IMR-90 (cell line): Measurements from ENCODE around the gene VSIG4. TPM values are rescaled to one million over a fixed set of nuclear protein-coding genes. Genes with fewer than 3 reads are reported as not detected.

Source experiments
- ATAC-seq: fragments of 200-7000 bp; cut with Tn5 transposase; 2 replicates; pipeline ENCODE4 v1.9.1; 2020; ENCODE audit warnings: low read depth, mild to moderate bottlenecking, moderate library complexity
- BruUV-seq: library from RNA; stranded (reverse); fragments of 400-500 nt; replicated peaks from 2 replicates; lab custom pipeline; 2021; lab: Mats Ljungman, UMichigan
- CTCF ChIA-PET: fragments of 300-600 bp; formaldehyde crosslinking; extraction: SDS; loops from one replicate; lab custom pipeline; 2021; ENCODE audit warnings: antibody characterized with exemption; lab: Yijun Ruan, JAX
- POLR2A ChIA-PET: fragments of 300-600 bp; sonication (Branson Sonifier 250); formaldehyde crosslinking; loops from one replicate; lab custom pipeline; 2022; ENCODE audit warnings: antibody characterized with exemption; ENCODE audit not compliant: unreplicated experiment; lab: Charles Lee
- DNase-seq: peaks from one replicate; pipeline ENCODE4 v3.0.0; 2013
- H2AFZ ChIP-seq: replicated peaks from 2 replicates; pipeline ENCODE3; 2013; ENCODE audit warnings: low read length, mild to moderate bottlenecking; ENCODE audit not compliant: poor library complexity
- H2AK5ac ChIP-seq: 2 replicates; pipeline ENCODE4 v1.6.1; 2013; ENCODE audit warnings: low read depth, low read length, inconsistent platforms
- H2AK9ac ChIP-seq: replicated peaks from 2 replicates; pipeline ENCODE3; 2013; ENCODE audit warnings: mild to moderate bottlenecking, low read depth, low read length, moderate library complexity; ENCODE audit not compliant: poor library complexity
- H2BK120ac ChIP-seq: 2 replicates; pipeline ENCODE4 v1.6.1; 2013; ENCODE audit warnings: low read depth, low read length, inconsistent platforms
- H2BK15ac ChIP-seq: 3 replicates; pipeline ENCODE4 v1.6.1; 2013; ENCODE audit warnings: low read depth, low read length, inconsistent platforms
- H2BK20ac ChIP-seq: 2 replicates; pipeline ENCODE4 v1.6.1; 2013; ENCODE audit warnings: low read depth, mild to moderate bottlenecking, inconsistent platforms, low read length, moderate library complexity
- H2BK5ac ChIP-seq: 2 replicates; pipeline ENCODE4 v1.6.1; 2013; ENCODE audit warnings: mild to moderate bottlenecking, low read depth, low read length, inconsistent platforms; ENCODE audit not compliant: poor library complexity, severe bottlenecking
- H3K14ac ChIP-seq: replicated peaks from 2 replicates; pipeline ENCODE4 v1.6.1; 2013; ENCODE audit warnings: low read depth, low read length, inconsistent platforms
- H3K18ac ChIP-seq: 2 replicates; pipeline ENCODE4 v1.6.1; 2013; ENCODE audit warnings: low read depth, low read length, control low read depth
- H3K23ac ChIP-seq: 2 replicates; pipeline ENCODE4 v1.6.1; 2013; ENCODE audit warnings: low read depth, low read length, inconsistent platforms
- H3K27ac ChIP-seq: 2 replicates; pipeline ENCODE4 v1.5.1; 2013; ENCODE audit warnings: mild to moderate bottlenecking, control low read depth, low read length; ENCODE audit not compliant: insufficient read depth
- H3K27me3 ChIP-seq: 2 replicates; pipeline ENCODE4 v1.6.1; 2013; ENCODE audit warnings: low read length; ENCODE audit not compliant: control insufficient read depth, insufficient read depth
- H3K36me3 ChIP-seq: 2 replicates; pipeline ENCODE4 v1.6.1; 2013; ENCODE audit warnings: low read length, mixed read lengths; ENCODE audit not compliant: control insufficient read depth, insufficient read depth
- H3K4ac ChIP-seq: 2 replicates; pipeline ENCODE4 v1.6.1; 2013; ENCODE audit warnings: low read depth, low read length, inconsistent platforms
- H3K4me1 ChIP-seq: 2 replicates; pipeline ENCODE4 v1.6.1; 2013; ENCODE audit warnings: low read length, mixed read lengths; ENCODE audit not compliant: control insufficient read depth, insufficient read depth
- H3K4me2 ChIP-seq: 2 replicates; pipeline ENCODE4 v1.6.1; 2013; ENCODE audit warnings: low read depth, mild to moderate bottlenecking, control low read depth, low read length, moderate library complexity
- H3K4me3 ChIP-seq: 2 replicates; pipeline ENCODE4 v1.5.1; 2013; ENCODE audit warnings: low read depth, mild to moderate bottlenecking, control low read depth, low read length, moderate library complexity; ENCODE audit not compliant: insufficient read depth
- H3K56ac ChIP-seq: 2 replicates; pipeline ENCODE4 v1.6.1; 2013; ENCODE audit warnings: low read length, inconsistent platforms; ENCODE audit not compliant: insufficient read depth; ENCODE audit errors: extremely low read depth
- H3K79me1 ChIP-seq, 2 experiments: 2 replicates each; pipeline ENCODE4 v1.6.1; 2013; ENCODE audit warnings: low read length in 2 of 2, inconsistent platforms in 1 of 2, low read depth in 1 of 2
- H3K9ac ChIP-seq: 2 replicates; pipeline ENCODE4 v1.6.1; 2013; ENCODE audit warnings: low read depth, low read length, control low read depth
- H3K9me1 ChIP-seq: 2 replicates; pipeline ENCODE4 v1.6.1; 2013; ENCODE audit warnings: low read length, inconsistent platforms; ENCODE audit not compliant: insufficient read depth
- H3K9me3 ChIP-seq: 2 replicates; pipeline ENCODE4 v1.6.1; 2013; ENCODE audit warnings: low read length; ENCODE audit not compliant: control insufficient read depth, insufficient read depth
- H4K20me1 ChIP-seq: 2 replicates; pipeline ENCODE4 v1.6.1; 2013; ENCODE audit warnings: low read length, inconsistent platforms; ENCODE audit not compliant: insufficient read depth
- H4K5ac ChIP-seq: 2 replicates; pipeline ENCODE4 v1.6.1; 2013; ENCODE audit warnings: mild to moderate bottlenecking, low read depth, low read length, control low read depth
- H4K8ac ChIP-seq, 2 experiments: 2 replicates each; pipeline ENCODE4 v1.6.1; 2013; ENCODE audit warnings: low read depth in 2 of 2, low read length in 2 of 2, control low read depth in 1 of 2, inconsistent platforms in 1 of 2
- H4K91ac ChIP-seq: 2 replicates; pipeline ENCODE4 v1.6.1; 2013; ENCODE audit warnings: low read depth, low read length, inconsistent platforms; ENCODE audit not compliant: insufficient read depth
- BHLHE40 ChIP-seq: fragments of 150-350 bp; IDR thresholded peaks from 2 replicates; pipeline ENCODE4 v1.6.1; 2016; ENCODE audit warnings: mild to moderate bottlenecking, low read depth, low read length
- CEBPB ChIP-seq: IDR thresholded peaks from 2 replicates; pipeline ENCODE4 v1.6.1; 2012; ENCODE audit warnings: low read depth, low read length, improper control_type of control experiment
- CHD1 ChIP-seq: IDR thresholded peaks from 2 replicates; pipeline ENCODE4 v1.6.1; 2012; ENCODE audit warnings: low read depth, low read length, improper control_type of control experiment
- ELK1 ChIP-seq: fragments of 150-350 bp; IDR thresholded peaks from 2 replicates; pipeline ENCODE4 v1.6.1; 2016; ENCODE audit warnings: low read depth, mild to moderate bottlenecking, low read length, moderate library complexity, borderline replicate concordance
- FOS ChIP-seq: fragments of 150-350 bp; IDR thresholded peaks from 2 replicates; pipeline ENCODE4 v1.6.1; 2016; ENCODE audit warnings: low read depth, low read length
- MAFK ChIP-seq: IDR thresholded peaks from 2 replicates; pipeline ENCODE4 v1.6.1; 2012; ENCODE audit warnings: low read depth, low read length, improper control_type of control experiment
- MAZ ChIP-seq: IDR thresholded peaks from 2 replicates; pipeline ENCODE4 v1.6.1; 2012; ENCODE audit warnings: low read depth, mild to moderate bottlenecking, low read length, improper control_type of control experiment, moderate library complexity, borderline replicate concordance
- MXI1 ChIP-seq: IDR thresholded peaks from 2 replicates; pipeline ENCODE4 v1.6.1; 2012; ENCODE audit warnings: low read depth, mild to moderate bottlenecking, low read length, moderate library complexity, borderline replicate concordance
- NFE2L2 ChIP-seq: fragments of 150-350 bp; IDR thresholded peaks from 2 replicates; pipeline ENCODE4 v1.6.1; 2016; ENCODE audit warnings: low read depth, mild to moderate bottlenecking, low read length
- POLR2A ChIP-seq: IDR thresholded peaks from 2 replicates; pipeline ENCODE4 v1.6.1; 2012; ENCODE audit warnings: mild to moderate bottlenecking, low read depth, low read length
- RAD21 ChIP-seq: IDR thresholded peaks from 2 replicates; pipeline ENCODE4 v1.6.1; 2012; ENCODE audit warnings: low read length, improper control_type of control experiment
- RFX5 ChIP-seq: IDR thresholded peaks from 2 replicates; pipeline ENCODE4 v1.8.0; 2012; ENCODE audit warnings: low read depth, mild to moderate bottlenecking, low read length, moderate library complexity
- USF2 ChIP-seq: fragments of 150-350 bp; IDR thresholded peaks from 2 replicates; pipeline ENCODE4 v1.6.1; 2017; ENCODE audit warnings: mild to moderate bottlenecking, antibody characterized with exemption, low read length, low read depth
- WGBS, 2 experiments: methylation state at CpG; one replicate each; pipeline versions ENCODE4 v1.1.5 to v1.1.7; 2013; ENCODE audit warnings: missing lambda C conversion rate in 2 of 2; ENCODE audit not compliant: insufficient read length in 1 of 2; ENCODE audit errors: extremely low coverage in 2 of 2; 5-methylcytosine and 5-hydroxymethylcytosine counted together
- dilution Hi-C: fragments of 300-500 bp; cut with HindIII; formaldehyde crosslinking; loops from one replicate; pipeline ENCODE4 v1.14.3; 2018; ENCODE audit warnings: low sequenced_read_pairs; ENCODE audit not compliant: unreplicated experiment
- in situ Hi-C: fragments of 300-500 bp; cut with MboI; formaldehyde crosslinking; loops from 3 replicates; pipeline ENCODE4 v1.14.3; 2019; ENCODE audit warnings: low sequenced_read_pairs, inconsistent platforms, mixed read lengths
- intact Hi-C: fragments of 100-400 bp; cut with micrococcal nuclease; formaldehyde crosslinking; loops from 2 replicates; pipeline ENCODE4 v1.10.0; 2022
- polyA plus RNA-seq, 3 experiments: library from polyadenylated mRNA; depleted of rRNA; stranded (reverse); fragments of >200 nt; gene quantifications; 2 replicates each; pipeline ENCODE4 v1.2.3, GENCODE V29; 2012; ENCODE audit warnings: low replicate concordance in 1 of 3
- total RNA-seq: library from RNA; depleted of rRNA; stranded (reverse); fragments of >200 nt; gene quantifications from 2 replicates; pipeline ENCODE4 v1.2.3, GENCODE V29; 2012
- TF ChIP-seq, protein P1 (sequence below): conservative IDR thresholded peaks from 2 replicates; pipeline ENCODE4 v1.5.1; 2012; ENCODE audit warnings: mild to moderate bottlenecking, low read depth, low read length, improper control_type of control experiment

Gene VSIG4
- total and polyA plus RNA-seq, 2 of the 4 experiments (the other 2 are of a cell fraction): not detected

- no peak overlapping the region for H3K9ac ChIP-seq
- peaks cover 2% of the 10 kb centered on the region; the same call in 1 of the 2 replicates for H3K27me3 ChIP-seq
- no peak overlapping the region for H4K91ac ChIP-seq
- no peak overlapping the region for H2BK120ac ChIP-seq
- no peak overlapping the region for H3K4me3 ChIP-seq
- H3K27ac ChIP-seq: no peak overlapping the region
- no peak overlapping the region for H2AFZ ChIP-seq
- TF ChIP-seq ELK1 (no peak), MAZ (no peak), USF2 (no peak), RAD21 (no peak), MXI1 (no peak), MAFK (no peak), CHD1 (no peak), CEBPB (no peak), NFE2L2 (no peak), BHLHE40 (no peak), POLR2A (no peak), RFX5 (no peak), FOS (no peak)
- TF ChIP-seq, protein P1, sequence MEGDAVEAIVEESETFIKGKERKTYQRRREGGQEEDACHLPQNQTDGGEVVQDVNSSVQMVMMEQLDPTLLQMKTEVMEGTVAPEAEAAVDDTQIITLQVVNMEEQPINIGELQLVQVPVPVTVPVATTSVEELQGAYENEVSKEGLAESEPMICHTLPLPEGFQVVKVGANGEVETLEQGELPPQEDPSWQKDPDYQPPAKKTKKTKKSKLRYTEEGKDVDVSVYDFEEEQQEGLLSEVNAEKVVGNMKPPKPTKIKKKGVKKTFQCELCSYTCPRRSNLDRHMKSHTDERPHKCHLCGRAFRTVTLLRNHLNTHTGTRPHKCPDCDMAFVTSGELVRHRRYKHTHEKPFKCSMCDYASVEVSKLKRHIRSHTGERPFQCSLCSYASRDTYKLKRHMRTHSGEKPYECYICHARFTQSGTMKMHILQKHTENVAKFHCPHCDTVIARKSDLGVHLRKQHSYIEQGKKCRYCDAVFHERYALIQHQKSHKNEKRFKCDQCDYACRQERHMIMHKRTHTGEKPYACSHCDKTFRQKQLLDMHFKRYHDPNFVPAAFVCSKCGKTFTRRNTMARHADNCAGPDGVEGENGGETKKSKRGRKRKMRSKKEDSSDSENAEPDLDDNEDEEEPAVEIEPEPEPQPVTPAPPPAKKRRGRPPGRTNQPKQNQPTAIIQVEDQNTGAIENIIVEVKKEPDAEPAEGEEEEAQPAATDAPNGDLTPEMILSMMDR: no peak
- ATAC-seq (no peak), DNase-seq (no peak)
- no peak overlapping the region for H2BK5ac ChIP-seq
- H2BK15ac ChIP-seq: no peak overlapping the region
- CTCF ChIA-PET: no interaction called here
- H4K20me1 ChIP-seq: no peaks in the 10 kb centered on the region
- no peak overlapping the region for H3K56ac ChIP-seq
- no peaks in the 10 kb centered on the region for H3K79me1 ChIP-seq
- no peaks in the 10 kb centered on the region for H3K9me3 ChIP-seq
- dilution Hi-C loops (no loop called here), intact Hi-C loops (no loop called here), in situ Hi-C loops (no loop called here)
- H3K4ac ChIP-seq: no peak overlapping the region
- no peak overlapping the region for H3K23ac ChIP-seq
- POLR2A ChIA-PET: no interaction called here
- no peak overlapping the region for H3K4me2 ChIP-seq
- no peaks in the 10 kb centered on the region for H3K9me1 ChIP-seq
- H3K18ac ChIP-seq: no peak overlapping the region
- no peaks in the 10 kb centered on the region for H3K36me3 ChIP-seq
- H4K8ac ChIP-seq: no peak overlapping the region
- BruUV-seq: no TSS peak
- H2AK9ac ChIP-seq: no peak overlapping the region
- H2BK20ac ChIP-seq: no peak overlapping the region
- H4K5ac ChIP-seq: no peak overlapping the region
- H3K4me1 ChIP-seq: no peaks in the 10 kb centered on the region
- no peak overlapping the region for H3K14ac ChIP-seq
- WGBS, 2 experiments: no CpG with 5 or more reads among the region's 4 CpGs
- no peak overlapping the region for H2AK5ac ChIP-seq
These were observed 33.9 kb downstream of the VSIG4 start for GRCh38 chrX:66005830-66006449.
